GM18526 (cell line): ENCODE results near the gene SLIT3.

Source experiments
- POLR2A ChIP-seq: IDR thresholded peaks from 3 replicates; pipeline ENCODE4 v1.6.1; 2011; ENCODE audit not compliant: insufficient read length; ENCODE audit errors: extremely low read depth

The SLIT3 gene

GRCh38 chr5:168801567-168801966 is 499.4 kb downstream of the SLIT3 start:
- TF ChIP-seq POLR2A = no peak

GRCh38 chr5:168800701-168801100 is 500.2 kb downstream of the SLIT3 start:
- no peak for TF ChIP-seq POLR2A

- no peak for TF ChIP-seq POLR2A
These were observed 502.6 kb downstream of the SLIT3 start for GRCh38 chr5:168798065-168799023.

GRCh38 chr5:168796593-168797580 is 504.1 kb downstream of the SLIT3 start:
- no peak for TF ChIP-seq POLR2A

GRCh38 chr5:168796000-168796399 is 504.9 kb downstream of the SLIT3 start:
- TF ChIP-seq POLR2A = no peak

- no peak for TF ChIP-seq POLR2A
These were observed 506.8 kb downstream of the SLIT3 start for GRCh38 chr5:168793841-168794837.

GRCh38 chr5:168792678-168793077 is 508.3 kb downstream of the SLIT3 start:
- no peak for TF ChIP-seq POLR2A

- TF ChIP-seq POLR2A = no peak
These were observed 510.2 kb downstream of the SLIT3 start for GRCh38 chr5:168790671-168791250.

GRCh38 chr5:168790002-168790635 is 510.8 kb downstream of the SLIT3 start:
- TF ChIP-seq POLR2A = no peak

- TF ChIP-seq POLR2A = no peak
These were observed 512.2 kb downstream of the SLIT3 start for GRCh38 chr5:168788786-168789185.

GRCh38 chr5:168788107-168788506 is 512.8 kb downstream of the SLIT3 start:
- no peak for TF ChIP-seq POLR2A

GRCh38 chr5:168786147-168786546 is 514.8 kb downstream of the SLIT3 start:
- TF ChIP-seq POLR2A = no peak

GRCh38 chr5:168784454-168784853 is 516.5 kb downstream of the SLIT3 start:
- TF ChIP-seq POLR2A = no peak

- no peak for TF ChIP-seq POLR2A
These were observed 518.9 kb downstream of the SLIT3 start for GRCh38 chr5:168781941-168782571.

GRCh38 chr5:168780888-168781287 is 520.1 kb downstream of the SLIT3 start:
- TF ChIP-seq POLR2A = no peak
